ENCODE data around the gene UNC119B. TPM values are rescaled to one million over a fixed set of nuclear protein-coding genes. Genes with fewer than 3 reads are reported as not detected.

Gene UNC119B
- total and polyA plus RNA-seq, 2 experiments from 2014 or later: 9.9 to 51.3 TPM

GRCh38 chr12:120718055-120718454, 7.8 kb downstream of the UNC119B start:
- Mint-ChIP-seq H3K36me3 (ENCODE audit: low read depth) (peaks cover 93% of the 10 kb centered on the region), H3K4me3 (no peak overlapping the region), H3K4me1 (peaks cover 2% of the 10 kb centered on the region), H3K27ac (no peak overlapping the region), H3K9me3 (no peaks in the 10 kb centered on the region), H3K27me3 (ENCODE audit: insufficient read depth, low read depth, poor library complexity) (peaks cover 7% of the 10 kb centered on the region)
- peaks cover 26% of the 10 kb centered on the region for H4K20me1 ChIP-seq (replicated peaks; ENCODE audit: insufficient read depth)
- H3K9me2 ChIP-seq (ENCODE audit: insufficient read depth): no peaks in the 10 kb centered on the region
- H3K4me3 ChIP-seq: no peak overlapping the region
- no peak overlapping the region for H3K27ac ChIP-seq (ENCODE audit: low read depth)
- no peaks in the 10 kb centered on the region for H3K27me3 ChIP-seq (ENCODE audit: insufficient read depth)
- peaks cover 18% of the 10 kb centered on the region; the same call in 1 of the 2 replicates for H3K79me2 ChIP-seq (replicated peaks; ENCODE audit: insufficient read depth)
- no peak overlapping the region for H3K4me2 ChIP-seq
- DNase-seq (ENCODE audit: low spot score): no peak
- TF ChIP-seq ZNF462 (CRISPR knock-in tag; IDR thresholded peaks at IDR 0.05) (no peak), ETS1 (IDR thresholded peaks at IDR 0.05) (no peak), POLR2AphosphoS5 (IDR thresholded peaks at IDR 0.05; ENCODE audit: low read depth) (no peak)
- peaks cover 7% of the 10 kb centered on the region; the same call in 1 of the 2 replicates for H3F3A ChIP-seq (replicated peaks; ENCODE audit: low read depth)
- H3K4me1 ChIP-seq (ENCODE audit: insufficient read depth): no peaks in the 10 kb centered on the region
- ATAC-seq: no peak
- H3K36me3 ChIP-seq (ENCODE audit: insufficient read depth): peaks cover 61% of the 10 kb centered on the region
- H2AFZ ChIP-seq: no peak overlapping the region

- no peaks in the 10 kb centered on the region for H3K27me3 ChIP-seq (ENCODE audit: insufficient read depth)
- Mint-ChIP-seq H3K36me3 (ENCODE audit: low read depth) (peaks cover 91% of the 10 kb centered on the region), H3K9me3 (no peaks in the 10 kb centered on the region), H3K27ac (no peak overlapping the region), H3K4me3 (no peak overlapping the region), H3K27me3 (ENCODE audit: insufficient read depth, low read depth, poor library complexity) (peaks cover 7% of the 10 kb centered on the region), H3K4me1 (no peaks in the 10 kb centered on the region)
- no peak overlapping the region for H3K4me2 ChIP-seq
- H3K79me2 ChIP-seq (replicated peaks; ENCODE audit: insufficient read depth): peaks cover 18% of the 10 kb centered on the region; the same call in 1 of the 2 replicates
- H3K36me3 ChIP-seq (ENCODE audit: insufficient read depth): peaks cover 59% of the 10 kb centered on the region
- no peak overlapping the region for H3K27ac ChIP-seq (ENCODE audit: low read depth)
- no peaks in the 10 kb centered on the region for H3K9me2 ChIP-seq (ENCODE audit: insufficient read depth)
- no peak for DNase-seq (ENCODE audit: low spot score)
- no peak overlapping the region for H3K4me3 ChIP-seq
- H3K4me1 ChIP-seq (ENCODE audit: insufficient read depth): no peaks in the 10 kb centered on the region
- peaks cover 30% of the 10 kb centered on the region for H4K20me1 ChIP-seq (replicated peaks; ENCODE audit: insufficient read depth)
- no peak for ATAC-seq
- H2AFZ ChIP-seq: no peak overlapping the region
- peaks cover 6% of the 10 kb centered on the region; the same call in 1 of the 2 replicates for H3F3A ChIP-seq (replicated peaks; ENCODE audit: low read depth)
- TF ChIP-seq JUNB (IDR thresholded peaks at IDR 0.05; ENCODE audit: unreplicated experiment): no peak
- no peak for TF ChIP-seq ETS1 (IDR thresholded peaks at IDR 0.05)
- no peak for TF ChIP-seq EZH2 (IDR thresholded peaks at IDR 0.05; ENCODE audit: low read depth, unreplicated experiment)
- TF ChIP-seq ZNF114 (CRISPR knock-in tag; IDR thresholded peaks at IDR 0.05): no peak
These were observed 8.8 kb downstream of the UNC119B start for GRCh38 chr12:120719072-120719471.
